Measurements from ENCODE around the gene C6orf58.
"Not testable (repeated sequence)": the region's sequence is repeated elsewhere in the genome, so short reads cannot be mapped to it uniquely, and the experiment has no call there.

C6orf58 gene

DNA sequence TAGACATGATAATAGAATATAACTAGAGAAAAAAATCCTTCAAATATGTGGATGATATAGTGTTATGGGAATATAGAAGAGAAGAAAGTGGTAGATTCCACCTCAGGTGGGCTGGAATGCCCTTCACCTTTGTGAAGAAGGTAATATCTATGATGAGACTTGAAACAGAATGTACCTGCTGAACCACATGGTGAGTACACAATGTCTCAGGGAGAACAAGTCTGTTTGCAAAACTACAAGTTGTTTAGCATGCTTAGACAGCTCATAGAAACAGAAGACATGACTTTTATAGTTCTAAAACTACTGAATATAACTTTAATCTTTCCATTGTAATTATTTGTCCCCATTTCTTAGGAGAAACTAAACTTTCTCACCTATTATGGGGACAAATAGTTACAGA is 12.2 kb downstream of the C6orf58 start:
- TF ChIP-seq, protein P1, sequence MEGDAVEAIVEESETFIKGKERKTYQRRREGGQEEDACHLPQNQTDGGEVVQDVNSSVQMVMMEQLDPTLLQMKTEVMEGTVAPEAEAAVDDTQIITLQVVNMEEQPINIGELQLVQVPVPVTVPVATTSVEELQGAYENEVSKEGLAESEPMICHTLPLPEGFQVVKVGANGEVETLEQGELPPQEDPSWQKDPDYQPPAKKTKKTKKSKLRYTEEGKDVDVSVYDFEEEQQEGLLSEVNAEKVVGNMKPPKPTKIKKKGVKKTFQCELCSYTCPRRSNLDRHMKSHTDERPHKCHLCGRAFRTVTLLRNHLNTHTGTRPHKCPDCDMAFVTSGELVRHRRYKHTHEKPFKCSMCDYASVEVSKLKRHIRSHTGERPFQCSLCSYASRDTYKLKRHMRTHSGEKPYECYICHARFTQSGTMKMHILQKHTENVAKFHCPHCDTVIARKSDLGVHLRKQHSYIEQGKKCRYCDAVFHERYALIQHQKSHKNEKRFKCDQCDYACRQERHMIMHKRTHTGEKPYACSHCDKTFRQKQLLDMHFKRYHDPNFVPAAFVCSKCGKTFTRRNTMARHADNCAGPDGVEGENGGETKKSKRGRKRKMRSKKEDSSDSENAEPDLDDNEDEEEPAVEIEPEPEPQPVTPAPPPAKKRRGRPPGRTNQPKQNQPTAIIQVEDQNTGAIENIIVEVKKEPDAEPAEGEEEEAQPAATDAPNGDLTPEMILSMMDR (conservative IDR thresholded peaks at IDR 0.05; ENCODE audit: low read depth, low read length), result no peak
- DNase-seq (ENCODE audit: low read depth), result no peak
- H3K4me3 ChIP-seq (ENCODE audit: low read length), result no peak overlapping the region

- no peak for DNase-seq (ENCODE audit: low read depth)
- no peak overlapping the region for H3K4me3 ChIP-seq (ENCODE audit: low read length)
- TF ChIP-seq, protein P1 (conservative IDR thresholded peaks at IDR 0.05; ENCODE audit: low read depth, low read length), result no peak
Measured at GRCh38 chr6:127590344-127590743, 13.4 kb downstream of the C6orf58 start.

DNA sequence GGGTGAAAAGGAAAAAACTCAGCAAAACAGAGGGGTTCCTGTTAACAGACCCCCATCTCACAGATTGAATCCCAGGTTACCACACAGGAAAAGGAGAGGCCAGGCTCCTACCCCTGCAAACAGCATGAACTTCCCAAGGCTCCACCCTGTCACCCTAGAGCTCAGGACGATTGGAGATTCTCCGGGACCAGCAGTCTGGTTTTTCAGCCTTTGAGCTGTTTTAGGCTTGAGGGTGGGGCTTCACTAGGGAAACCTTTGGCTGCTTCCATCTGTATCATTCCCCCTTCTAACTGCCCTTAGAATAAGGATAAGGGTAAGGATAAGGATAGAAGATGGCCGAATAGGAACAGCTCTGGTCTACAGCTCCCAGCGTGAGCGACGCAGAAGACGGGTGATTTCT is 16.0 kb downstream of the C6orf58 start:
- H3K4me3 ChIP-seq (ENCODE audit: low read length), result no peak overlapping the region
- no peak for DNase-seq (ENCODE audit: low read depth)
- TF ChIP-seq, protein P1 (conservative IDR thresholded peaks at IDR 0.05; ENCODE audit: low read depth, low read length), result no peak

DNA sequence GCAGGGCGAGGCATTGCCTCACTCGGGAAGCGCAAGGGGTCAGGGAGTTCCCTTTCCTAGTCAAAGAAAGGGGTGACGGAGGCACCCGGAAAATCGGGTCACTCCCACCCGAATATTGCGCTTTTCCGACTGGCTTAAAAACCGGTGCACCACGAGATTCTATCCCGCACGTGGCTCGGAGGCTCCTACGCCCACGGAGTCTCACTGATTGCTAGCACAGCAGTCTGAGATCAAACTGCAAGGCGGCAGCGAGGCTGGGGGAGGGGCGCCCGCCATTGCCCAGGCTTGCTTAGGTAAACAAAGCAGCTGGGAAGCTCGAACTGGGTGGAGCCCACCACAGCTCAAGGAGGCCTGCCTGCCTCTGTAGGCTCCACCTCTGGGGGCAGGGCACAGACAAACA is 16.5 kb downstream of the C6orf58 start:
- not testable (repeated sequence) for H3K4me3 ChIP-seq (ENCODE audit: low read length); DNase-seq (ENCODE audit: low read depth)

- DNase-seq (ENCODE audit: low read depth), result peak; percentile 19
- H3K4me3 ChIP-seq (ENCODE audit: low read length), result no peak overlapping the region
- TF ChIP-seq, protein P1 (conservative IDR thresholded peaks at IDR 0.05; ENCODE audit: low read depth, low read length), result peak; percentile 59
Measured at GRCh38 chr6:127606131-127606562, 29.2 kb downstream of the C6orf58 start.

- TF ChIP-seq, protein P1 (conservative IDR thresholded peaks at IDR 0.05; ENCODE audit: low read depth, low read length), result no peak
- no peak for DNase-seq (ENCODE audit: low read depth)
Measured at GRCh38 chr6:127608554-127609270, 31.7 kb downstream of the C6orf58 start.

GRCh38 chr6:127618729-127619128 is 41.8 kb downstream of the C6orf58 start:
- no peak for DNase-seq (ENCODE audit: low read depth)
- TF ChIP-seq, protein P1 (conservative IDR thresholded peaks at IDR 0.05; ENCODE audit: low read depth, low read length), result no peak
- no peak overlapping the region for H3K4me3 ChIP-seq (ENCODE audit: low read length)

More at GRCh38 chr6:127608554-127609270, 31.7 kb downstream of the C6orf58 start:
- H3K4me3 ChIP-seq (ENCODE audit: low read length), result no peak overlapping the region

All from retinal pigment epithelial cell (primary cell).